Fibroblast of mammary gland (primary cell): Measurements from ENCODE around the gene MPND.

Experiments
- DNase-seq: peaks from one replicate; pipeline ENCODE4 v3.0.0-alpha.2; 2010; ENCODE audit warnings: low read depth
- H3K4me3 ChIP-seq: 2 replicates; pipeline ENCODE4 v1.5.1; 2011; ENCODE audit warnings: low read depth, mild to moderate bottlenecking, low read length, moderate library complexity; ENCODE audit not compliant: control insufficient read depth
- CTCF ChIP-seq: conservative IDR thresholded peaks from 2 replicates; pipeline ENCODE4 v1.5.1; 2011; ENCODE audit warnings: low read depth, low read length, inconsistent platforms; ENCODE audit not compliant: control insufficient read depth, insufficient read depth

MPND gene

GRCh38 chr19:4406626-4407025, 63.3 kb downstream of the MPND start:
- H3K4me3 ChIP-seq = no peak overlapping the region
- DNase-seq = no peak
- no peak for TF ChIP-seq CTCF

- H3K4me3 ChIP-seq = no peak overlapping the region
- no peak for DNase-seq
- TF ChIP-seq CTCF = no peak
Observed at GRCh38 chr19:4409123-4409933, 66.0 kb downstream of the MPND start.
